Muscle layer of colon (tissue), 2 donors: ENCODE results near the gene RRAS.

Experiments
- H3K27ac ChIP-seq: one replicate; pipeline ENCODE4 v1.7.0; 2013; ENCODE audit warnings: low read depth, mild to moderate bottlenecking, low read length, moderate library complexity
- H3K27me3 ChIP-seq, 2 donors: one replicate each; pipeline ENCODE4 v1.7.0; 2013; ENCODE audit warnings: low read length in 2 of 2, mild to moderate bottlenecking in 2 of 2; ENCODE audit not compliant: insufficient read depth in 2 of 2, control insufficient read depth in 1 of 2
- H3K36me3 ChIP-seq: one replicate; pipeline ENCODE4 v1.7.0; 2013; ENCODE audit warnings: mild to moderate bottlenecking, low read length; ENCODE audit not compliant: insufficient read depth
- H3K4me1 ChIP-seq: one replicate; pipeline ENCODE4 v1.7.0; 2013; ENCODE audit warnings: mild to moderate bottlenecking, low read length; ENCODE audit not compliant: insufficient read depth
- H3K4me3 ChIP-seq, 2 donors: one replicate each; pipeline ENCODE4 v1.7.0; 2013; ENCODE audit warnings: low read length in 2 of 2, low read depth in 1 of 2, mild to moderate bottlenecking in 1 of 2, moderate library complexity in 1 of 2
- H3K9ac ChIP-seq: one replicate; pipeline ENCODE4 v1.7.0; 2013; ENCODE audit warnings: low read length
- H3K9me3 ChIP-seq: one replicate; pipeline ENCODE4 v1.7.0; 2013; ENCODE audit warnings: mild to moderate bottlenecking, low read length
- donor health status: abdominal sarcoma.
- donor health status: Adenocarcinoma of cecum.

The RRAS gene

DNA sequence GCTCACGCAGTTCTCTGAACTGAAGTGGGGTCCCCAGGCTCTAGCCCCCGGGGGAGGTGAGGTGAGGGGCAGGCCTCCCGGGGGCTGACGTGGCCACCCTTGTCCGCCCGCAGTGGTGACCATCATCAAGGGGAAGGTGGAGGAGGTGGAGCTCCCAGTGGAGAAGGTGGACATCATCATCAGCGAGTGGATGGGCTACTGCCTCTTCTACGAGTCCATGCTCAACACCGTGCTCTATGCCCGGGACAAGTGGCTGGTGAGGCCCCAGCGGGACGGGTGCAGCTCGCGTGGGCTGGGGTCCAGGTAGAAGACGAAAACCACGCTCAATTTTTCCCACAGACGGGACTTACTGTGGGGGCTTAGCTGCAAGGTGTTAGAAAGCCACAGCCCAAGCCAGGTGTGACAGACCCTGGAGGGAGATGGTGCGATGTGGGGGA, 43.9 kb upstream of the RRAS start:
- Histone ChIP-seq H3K4me3 (no peak overlapping the region), H3K36me3 (peaks cover 53% of the 10 kb centered on the region), H3K9ac (no peak overlapping the region), H3K4me1 (peaks cover 24% of the 10 kb centered on the region), H3K9me3 (no peaks in the 10 kb centered on the region), H3K27ac (no peak overlapping the region), H3K27me3 (peaks cover 0 to 8% of the 10 kb centered on the region in 2 donors)

DNA sequence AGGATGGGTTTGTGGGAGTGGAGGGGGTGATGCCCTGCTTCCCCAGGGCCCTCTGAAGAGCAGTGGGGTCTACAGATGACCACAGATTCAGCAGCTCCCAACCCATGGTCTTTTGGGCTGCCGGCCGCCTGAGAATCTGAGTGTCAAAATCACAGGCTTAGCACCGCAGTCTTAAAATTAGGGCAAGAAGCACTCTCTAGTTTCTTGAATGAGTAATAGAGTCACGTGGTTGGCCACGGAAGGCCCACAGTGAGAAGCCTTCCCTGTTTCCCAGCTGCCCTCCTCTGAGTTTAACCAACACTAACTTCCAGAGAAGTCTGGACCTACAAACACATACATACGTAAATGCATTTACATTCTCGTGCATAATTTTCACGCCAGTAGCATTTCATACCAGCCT, 42.3 kb upstream of the RRAS start:
- peaks cover 0 to 3% of the 10 kb centered on the region in 2 donors for H3K27me3 ChIP-seq
- no peak overlapping the region for H3K27ac ChIP-seq
- no peak overlapping the region for H3K4me3 ChIP-seq
- H3K9me3 ChIP-seq, result no peaks in the 10 kb centered on the region
- H3K36me3 ChIP-seq, result peaks cover 47% of the 10 kb centered on the region
- peaks cover 28% of the 10 kb centered on the region for H3K4me1 ChIP-seq
- no peak overlapping the region for H3K9ac ChIP-seq

DNA sequence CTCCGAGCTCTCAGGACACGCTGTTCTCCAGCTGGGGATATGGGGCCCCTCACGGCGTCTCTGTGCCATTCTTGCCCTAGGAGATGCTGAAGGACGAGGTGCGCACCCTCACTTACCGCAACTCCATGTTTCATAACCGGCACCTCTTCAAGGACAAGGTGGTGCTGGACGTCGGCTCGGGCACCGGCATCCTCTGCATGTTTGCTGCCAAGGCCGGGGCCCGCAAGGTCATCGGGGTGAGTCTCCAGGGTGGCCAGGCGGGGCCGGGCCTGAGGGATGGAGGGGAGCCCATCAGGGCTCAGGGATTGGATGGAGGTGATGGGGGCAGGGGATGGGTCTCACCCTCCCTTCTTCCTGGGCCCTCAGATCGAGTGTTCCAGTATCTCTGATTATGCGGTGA, 41.9 kb upstream of the RRAS start:
- Histone ChIP-seq H3K9ac (no peak overlapping the region), H3K9me3 (no peaks in the 10 kb centered on the region), H3K36me3 (peaks cover 47% of the 10 kb centered on the region), H3K27me3 (peaks cover 0 to 3% of the 10 kb centered on the region in 2 donors), H3K4me3 (no peak overlapping the region), H3K4me1 (peaks cover 28% of the 10 kb centered on the region), H3K27ac (no peak overlapping the region)

DNA sequence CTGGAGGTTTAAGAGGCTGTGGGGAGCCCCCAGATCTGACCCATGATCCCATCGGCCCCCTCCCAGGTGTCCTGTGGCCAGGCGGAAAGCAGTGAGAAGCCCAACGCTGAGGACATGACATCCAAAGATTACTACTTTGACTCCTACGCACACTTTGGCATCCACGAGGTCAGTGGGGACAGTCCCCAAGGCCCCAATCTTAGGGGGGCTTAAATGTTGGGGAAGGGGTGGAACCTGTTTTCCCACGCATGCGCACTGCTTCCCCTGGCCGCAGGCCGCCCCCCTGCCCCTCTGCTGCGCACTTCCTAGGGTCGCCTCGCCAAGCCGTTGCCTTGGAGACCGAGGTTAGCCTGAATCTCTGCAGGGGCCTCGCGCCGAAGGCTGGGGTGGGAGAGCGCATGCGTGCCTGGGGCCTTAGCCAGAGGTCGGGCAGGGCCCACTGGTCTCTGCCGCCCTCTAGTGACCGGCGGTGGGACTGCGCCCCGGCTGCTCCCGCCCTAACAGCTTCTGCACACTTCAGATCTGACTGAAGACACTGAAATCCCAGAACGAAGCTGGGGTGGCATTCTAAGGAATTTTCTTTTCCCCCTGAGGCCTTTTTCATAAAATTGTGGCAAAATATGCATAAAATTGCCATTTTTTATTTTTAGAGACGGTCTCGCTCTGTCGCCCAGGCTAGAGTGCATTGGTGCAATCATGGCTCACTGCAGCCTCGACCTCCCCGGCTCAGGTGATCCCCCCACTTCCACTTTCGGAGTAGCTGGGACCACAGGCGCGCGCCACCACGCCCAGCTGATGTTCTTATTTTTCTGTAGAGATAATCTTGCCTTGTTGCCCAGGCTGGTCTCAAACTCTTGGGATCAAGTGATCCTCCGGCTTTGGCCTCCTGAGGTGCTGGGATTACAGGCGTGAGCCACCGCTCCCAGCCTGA, 40.7 kb upstream of the RRAS start:
- H3K9me3 ChIP-seq, result no peaks in the 10 kb centered on the region
- peak overlapping the region in 1 of 2 donors; percentile 47 for H3K4me3 ChIP-seq
- peak overlapping the region; percentile 20 for H3K9ac ChIP-seq
- H3K4me1 ChIP-seq, result peaks cover 33% of the 10 kb centered on the region
- H3K27me3 ChIP-seq, result peaks cover 0 to 2% of the 10 kb centered on the region in 2 donors
- peaks cover 40% of the 10 kb centered on the region for H3K36me3 ChIP-seq
- H3K27ac ChIP-seq, result peak overlapping the region; percentile 53

DNA sequence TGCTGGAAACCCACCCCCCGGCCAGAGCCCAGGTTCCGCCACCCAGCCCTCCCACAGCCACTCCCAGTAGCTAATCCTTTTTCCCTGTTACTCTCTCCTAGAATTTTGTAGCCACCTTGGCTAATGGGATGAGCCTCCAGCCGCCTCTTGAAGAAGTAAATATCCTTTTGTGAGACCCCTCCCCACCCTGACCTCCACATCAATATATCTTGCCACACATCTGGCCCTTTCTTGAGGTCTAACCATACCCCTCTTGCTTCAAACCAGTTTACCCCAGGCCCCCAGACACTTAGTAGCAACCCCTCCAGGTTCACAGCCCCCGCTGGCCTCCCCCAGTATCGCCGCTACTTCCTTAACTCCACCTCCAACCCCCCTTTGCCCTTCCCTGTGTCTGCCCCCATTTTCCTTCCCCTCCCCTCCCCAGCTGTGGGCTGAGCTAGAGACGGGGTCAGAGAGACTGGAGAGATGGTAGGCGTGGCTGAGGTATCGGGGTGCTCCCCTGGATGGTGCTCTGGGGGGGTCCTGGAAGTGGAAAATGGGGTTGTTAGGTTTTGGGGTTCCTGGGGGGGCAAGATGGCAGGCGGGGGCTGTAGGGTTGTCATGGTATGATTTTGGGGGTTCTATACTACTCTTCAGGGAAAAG, 39.9 kb upstream of the RRAS start:
- H3K4me1 ChIP-seq, result peaks cover 33% of the 10 kb centered on the region
- no peaks in the 10 kb centered on the region for H3K9me3 ChIP-seq
- peaks cover 32% of the 10 kb centered on the region for H3K36me3 ChIP-seq
- H3K9ac ChIP-seq, result peak overlapping the region; percentile 20
- peak overlapping the region in 1 of 2 donors; percentile 47 for H3K4me3 ChIP-seq
- no peaks in the 10 kb centered on the region for H3K27me3 ChIP-seq
- H3K27ac ChIP-seq, result peak overlapping the region; percentile 53

DNA sequence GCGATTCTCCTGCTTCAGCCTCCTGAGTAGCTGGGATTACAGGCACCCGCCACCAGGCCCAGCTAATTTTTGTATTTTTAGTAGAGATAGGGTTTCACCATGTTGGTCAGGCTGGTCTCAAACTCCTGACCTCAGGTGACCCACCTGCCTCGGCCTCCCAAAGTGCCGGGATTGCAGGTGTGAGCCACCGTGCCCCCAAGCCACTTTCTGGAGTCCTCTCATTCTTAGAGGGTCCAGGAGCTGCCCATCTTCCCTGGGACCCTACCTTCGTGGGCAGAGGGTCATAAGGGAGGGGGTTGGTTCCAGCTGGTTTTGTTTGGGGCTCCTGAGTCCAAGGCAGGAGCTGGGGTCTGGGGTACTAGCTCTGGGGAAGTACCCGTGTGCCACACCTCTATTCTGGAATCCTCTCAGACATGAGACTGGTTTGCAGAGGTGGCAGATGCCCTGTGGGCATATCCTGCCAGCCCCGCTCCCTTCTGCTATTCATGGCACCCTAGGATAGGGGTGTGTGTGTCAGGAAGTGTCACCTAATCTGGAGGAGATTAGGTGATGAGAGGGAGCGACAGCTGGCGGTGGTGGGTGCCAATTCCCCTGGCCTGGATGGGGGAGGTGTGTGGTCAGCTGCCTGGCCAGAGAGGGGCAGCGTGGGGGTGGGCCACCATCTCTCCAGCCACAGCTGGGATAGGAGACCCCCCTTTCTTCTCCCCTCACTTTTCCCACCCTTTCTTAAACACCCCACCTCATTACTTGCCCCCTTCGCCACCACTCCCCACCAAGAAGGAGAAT, 39.2 kb upstream of the RRAS start:
- no peak overlapping the region for H3K27ac ChIP-seq

DNA sequence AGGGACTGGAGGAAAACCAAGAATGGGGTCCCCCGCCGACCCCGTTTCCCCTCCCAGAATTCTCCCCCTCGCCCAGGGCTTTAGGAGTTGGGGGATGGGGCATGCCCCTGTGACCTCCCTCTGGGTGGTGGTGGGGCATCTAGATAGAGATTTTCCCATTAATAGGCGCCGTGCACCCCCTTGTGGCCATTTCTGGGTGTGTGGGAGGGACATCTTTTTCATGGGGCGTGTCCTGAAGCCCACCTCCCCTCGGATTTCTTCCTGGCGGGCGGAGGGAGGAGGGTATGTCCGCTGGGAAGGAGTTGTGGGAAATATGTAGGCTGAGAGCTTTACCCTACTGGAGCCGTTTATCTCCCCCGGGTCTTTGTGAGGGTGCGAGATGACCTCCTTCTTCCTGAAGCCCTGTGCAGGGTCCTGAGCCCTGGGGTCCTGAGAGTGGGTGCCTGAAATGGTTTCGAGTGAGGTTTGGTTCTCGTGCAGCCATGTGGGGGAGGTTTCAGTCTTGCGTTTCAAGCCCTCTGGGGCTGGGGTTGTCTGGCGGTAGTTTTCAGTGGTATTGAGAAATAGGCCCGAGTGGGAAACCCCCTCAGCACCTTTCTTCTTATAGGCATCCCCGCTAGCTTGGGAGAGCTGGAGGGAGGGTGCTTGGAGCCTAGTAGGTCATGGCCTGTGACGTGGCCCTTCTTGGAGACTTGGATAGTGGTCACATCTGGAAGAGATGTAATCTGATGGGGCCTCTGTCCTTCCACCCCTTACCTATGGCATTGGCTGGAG, 38.1 kb upstream of the RRAS start:
- peak overlapping the region; percentile 93 for H3K27ac ChIP-seq

More for the DNA sequence above, 39.2 kb upstream of the RRAS start:
- H3K4me1 ChIP-seq, result peaks cover 33% of the 10 kb centered on the region
- no peaks in the 10 kb centered on the region for H3K27me3 ChIP-seq
- H3K9ac ChIP-seq, result peak overlapping the region; percentile 20
- no peaks in the 10 kb centered on the region for H3K9me3 ChIP-seq
- peaks cover 25% of the 10 kb centered on the region for H3K36me3 ChIP-seq
- H3K4me3 ChIP-seq, result no peak overlapping the region

DNA sequence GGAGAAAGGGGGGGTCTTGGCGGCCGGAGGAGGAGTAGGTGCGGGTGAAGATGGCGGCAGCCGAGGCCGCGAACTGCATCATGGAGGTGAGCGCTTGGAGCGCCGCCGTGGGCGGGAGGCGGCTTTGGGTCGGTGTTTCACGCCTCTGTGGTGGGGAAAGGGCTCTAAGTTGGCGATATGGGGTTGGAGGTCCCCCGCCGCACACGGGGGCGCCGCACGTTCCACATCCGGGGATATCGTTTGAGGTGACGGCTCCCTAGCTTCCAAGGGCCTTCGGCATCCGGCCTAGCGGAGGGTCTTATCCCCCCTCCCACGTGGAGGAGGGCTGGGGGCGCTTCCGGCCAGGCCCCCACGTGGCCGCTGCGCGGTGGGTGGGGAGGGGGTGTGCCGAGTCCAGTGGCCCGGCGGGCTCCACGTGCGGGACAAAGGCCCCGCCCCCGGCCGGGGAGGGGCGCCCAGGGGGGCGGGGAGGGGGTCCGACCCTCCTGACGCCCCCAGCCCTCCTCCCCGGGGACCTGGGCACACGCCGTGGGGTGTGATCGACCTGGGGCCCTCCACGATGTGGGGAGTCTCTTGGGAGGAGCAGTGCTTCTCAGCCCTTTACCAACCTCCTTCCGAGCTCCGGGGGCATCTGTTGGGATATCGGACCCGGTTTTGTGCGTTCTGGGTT, 37.4 kb upstream of the RRAS start, which contains the start of gene PRMT1:
PRMT1 (plus strand) TSS at position 41 of the 670 bp plus-strand sequence; CDS start at position 51, 10 bp downstream.
- H3K9ac ChIP-seq, result peak within 1 kb of the TSS; percentile 78
- peaks cover 34% of the 10 kb centered on the region for H3K4me1 ChIP-seq
- H3K4me3 ChIP-seq, result peak within 1 kb of the TSS; percentile 86 to 87
- H3K27me3 ChIP-seq, result no peaks in the 10 kb centered on the region
- H3K9me3 ChIP-seq, result no peaks in the 10 kb centered on the region
- H3K27ac ChIP-seq, result peak within 1 kb of the TSS; percentile 93
- peaks cover 10% of the 10 kb centered on the region for H3K36me3 ChIP-seq

More for the DNA sequence above, 38.1 kb upstream of the RRAS start:
- peaks cover 33% of the 10 kb centered on the region for H3K4me1 ChIP-seq
- no peaks in the 10 kb centered on the region for H3K9me3 ChIP-seq
- H3K9ac ChIP-seq, result peak overlapping the region; percentile 78
- peaks cover 17% of the 10 kb centered on the region for H3K36me3 ChIP-seq
- peak overlapping the region; percentile 86 to 87 for H3K4me3 ChIP-seq
- no peaks in the 10 kb centered on the region for H3K27me3 ChIP-seq

DNA sequence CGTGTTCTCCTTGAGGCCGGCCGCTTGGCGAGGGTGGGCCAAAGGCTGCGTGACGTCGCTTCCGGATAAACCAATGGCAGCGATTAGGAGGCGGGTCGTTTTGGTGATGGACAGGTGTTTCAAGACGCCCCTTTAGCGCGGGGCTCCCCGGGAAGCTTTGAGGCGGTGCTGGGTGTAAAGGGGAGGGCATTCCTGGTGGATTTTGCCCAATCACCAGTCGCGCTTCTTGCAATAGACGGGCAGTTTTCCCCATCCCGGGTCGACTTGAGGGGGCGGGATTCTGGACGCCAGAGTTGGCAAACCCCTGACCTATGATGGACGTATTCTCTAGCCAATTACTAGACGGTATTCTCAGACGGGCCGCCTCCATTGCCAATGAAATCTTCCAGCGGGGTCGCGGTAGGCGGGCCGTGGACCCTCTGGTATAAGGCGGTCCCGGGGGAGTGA, 36.9 kb upstream of the RRAS start:
- H3K27ac ChIP-seq, result peak overlapping the region; percentile 93
- no peaks in the 10 kb centered on the region for H3K9me3 ChIP-seq
- H3K27me3 ChIP-seq, result no peaks in the 10 kb centered on the region
- peak overlapping the region; percentile 78 for H3K9ac ChIP-seq
- peaks cover 39% of the 10 kb centered on the region for H3K4me1 ChIP-seq
- H3K36me3 ChIP-seq, result peaks cover 4% of the 10 kb centered on the region
- H3K4me3 ChIP-seq, result peak overlapping the region; percentile 86 to 87

DNA sequence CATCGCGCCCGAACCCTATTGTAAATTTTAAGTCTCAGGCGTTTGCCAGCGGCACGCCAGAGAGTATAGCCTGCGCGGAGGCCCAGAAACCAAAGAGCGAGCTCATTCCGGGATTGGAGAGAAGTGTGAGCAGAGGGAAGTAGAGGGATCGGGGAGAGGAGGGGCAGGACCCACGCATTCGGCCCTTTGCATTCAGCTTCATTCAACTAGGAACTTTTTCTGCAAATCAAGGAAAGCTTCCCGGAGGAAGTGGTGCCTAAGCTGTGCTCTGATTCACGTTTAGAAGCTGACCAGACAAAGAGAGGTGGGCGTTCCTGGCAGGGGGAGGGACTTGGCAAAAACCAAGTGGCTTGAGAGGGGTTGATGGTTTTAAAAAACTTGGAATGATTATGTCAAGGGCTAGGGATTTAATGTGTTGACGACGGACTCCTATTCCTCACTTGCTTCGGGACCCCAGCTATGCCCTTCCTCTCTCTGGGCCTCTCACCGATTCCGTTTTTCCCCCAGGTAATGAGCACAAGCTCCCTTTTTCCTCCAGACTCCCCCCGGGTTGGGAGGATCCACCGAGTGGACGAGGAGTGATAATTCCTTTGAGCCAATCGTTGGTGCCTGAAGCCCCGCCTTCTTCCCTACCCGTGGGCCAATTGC, 36.3 kb upstream of the RRAS start:
- no peaks in the 10 kb centered on the region for H3K27me3 ChIP-seq
- no peaks in the 10 kb centered on the region for H3K9me3 ChIP-seq
- H3K4me3 ChIP-seq, result peak overlapping the region in 1 of 2 donors; percentile 71
- peaks cover 4% of the 10 kb centered on the region for H3K36me3 ChIP-seq
- H3K4me1 ChIP-seq, result peaks cover 41% of the 10 kb centered on the region
- peak overlapping the region; percentile 83 for H3K27ac ChIP-seq
- peak overlapping the region; percentile 68 for H3K9ac ChIP-seq
